SHP77 treated with DMSO at 0.1 percent for 48 hours (cell line): ENCODE measurements around the gene CACFD1.
"Not testable (repeated sequence)": the region's sequence is repeated elsewhere in the genome, so short reads cannot be mapped to it uniquely, and the experiment has no call there.

Experiments
- DNase-seq: peaks from one replicate; lab custom pipeline; 2025; lab: John Stamatoyannopoulos, UW

The CACFD1 gene

DNA sequence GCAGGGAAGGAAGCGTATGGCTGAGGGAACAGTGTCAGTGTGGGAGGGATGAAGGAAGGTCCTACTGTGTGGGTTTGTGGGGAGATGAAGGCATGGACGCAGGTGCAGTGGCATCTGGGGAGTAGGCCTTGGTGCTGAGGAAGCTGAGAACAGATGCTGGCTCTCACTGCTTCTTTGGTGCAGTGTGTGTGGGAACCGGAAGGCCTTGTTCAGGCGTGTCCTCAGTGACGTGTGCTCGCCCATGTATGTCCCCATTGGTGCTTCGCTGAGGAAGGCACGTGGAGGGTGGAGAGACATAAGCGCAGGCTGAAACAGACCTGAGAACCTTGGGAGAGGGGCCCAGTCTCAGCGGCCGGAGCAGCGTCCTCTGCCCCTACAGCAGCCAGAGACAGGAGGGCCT is 18.9 kb upstream of the CACFD1 start:
- no peak for DNase-seq

- no peak for DNase-seq
Measured at GRCh38 chr9:133441571-133441970, 18.2 kb upstream of the CACFD1 start.

DNA sequence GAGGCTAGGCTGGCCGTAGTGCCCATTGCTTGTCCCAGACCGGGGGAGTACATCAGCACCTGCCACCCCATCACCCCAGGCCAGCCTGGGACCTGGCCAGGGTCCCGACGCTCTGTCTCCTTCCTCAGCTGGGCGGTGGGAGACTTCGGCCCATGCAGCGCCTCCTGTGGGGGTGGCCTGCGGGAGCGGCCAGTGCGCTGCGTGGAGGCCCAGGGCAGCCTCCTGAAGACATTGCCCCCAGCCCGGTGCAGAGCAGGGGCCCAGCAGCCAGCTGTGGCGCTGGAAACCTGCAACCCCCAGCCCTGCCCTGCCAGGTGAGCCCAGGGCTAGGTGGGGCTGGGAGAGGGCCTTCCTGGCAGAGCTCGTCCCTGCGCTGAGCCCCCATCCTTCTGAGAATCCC is 16.5 kb upstream of the CACFD1 start:
- no peak for DNase-seq

- no peak for DNase-seq
Measured at GRCh38 chr9:133443982-133444381, 15.8 kb upstream of the CACFD1 start.

DNA sequence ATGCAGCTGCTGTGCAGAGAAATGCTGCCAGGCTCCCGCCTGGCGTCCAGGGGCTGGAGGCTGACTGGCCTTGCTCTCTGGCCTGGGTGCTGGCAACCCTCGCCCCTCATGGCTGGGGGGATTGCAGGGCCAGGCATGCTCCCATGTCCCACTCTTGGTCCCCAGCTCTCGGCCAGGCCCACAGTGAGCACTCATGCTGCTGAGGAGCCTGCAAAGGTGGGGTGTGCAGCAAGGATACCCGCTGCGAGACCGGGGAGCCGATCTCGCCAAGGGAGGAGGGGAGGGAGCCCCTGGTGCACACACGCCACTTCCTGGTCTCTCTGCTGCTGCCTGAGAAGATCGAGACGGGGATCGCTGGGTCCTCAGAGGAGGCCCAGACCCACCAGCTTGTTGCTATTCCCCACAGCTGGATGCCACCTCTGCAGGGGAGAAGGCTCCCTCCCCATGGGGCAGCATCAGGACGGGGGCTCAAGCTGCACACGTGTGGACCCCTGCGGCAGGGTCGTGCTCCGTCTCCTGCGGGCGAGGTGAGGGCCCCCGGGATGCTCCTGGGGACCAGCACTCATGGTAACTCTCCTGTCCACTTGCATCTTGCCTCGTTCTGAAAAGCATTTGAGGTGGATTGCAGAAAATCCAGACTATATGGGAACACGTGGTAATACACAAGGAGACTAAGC is 14.3 kb upstream of the CACFD1 start:
- DNase-seq, result no peak

DNA sequence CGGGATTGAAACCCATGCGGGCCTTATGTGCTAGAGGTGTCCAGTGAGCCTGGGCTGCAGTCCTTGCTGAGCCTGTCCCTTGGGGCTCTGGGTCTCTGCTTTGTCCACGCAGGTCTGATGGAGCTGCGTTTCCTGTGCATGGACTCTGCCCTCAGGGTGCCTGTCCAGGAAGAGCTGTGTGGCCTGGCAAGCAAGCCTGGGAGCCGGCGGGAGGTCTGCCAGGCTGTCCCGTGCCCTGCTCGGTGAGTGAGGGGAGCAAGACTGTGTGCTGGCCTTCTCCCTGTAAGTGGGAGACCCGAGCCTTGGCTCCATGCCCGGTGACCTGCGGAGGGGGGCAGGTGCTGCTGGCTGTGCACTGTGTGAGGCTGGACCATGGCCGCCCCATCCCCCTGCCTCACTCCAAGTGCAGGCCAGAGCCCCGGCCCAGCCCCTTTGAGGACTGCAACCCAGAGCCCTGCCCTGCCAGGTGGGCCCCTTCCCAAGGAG is 11.2 kb upstream of the CACFD1 start:
- no peak for DNase-seq

GRCh38 chr9:133449760-133450159 is 10.0 kb upstream of the CACFD1 start:
- DNase-seq, result no peak

DNA sequence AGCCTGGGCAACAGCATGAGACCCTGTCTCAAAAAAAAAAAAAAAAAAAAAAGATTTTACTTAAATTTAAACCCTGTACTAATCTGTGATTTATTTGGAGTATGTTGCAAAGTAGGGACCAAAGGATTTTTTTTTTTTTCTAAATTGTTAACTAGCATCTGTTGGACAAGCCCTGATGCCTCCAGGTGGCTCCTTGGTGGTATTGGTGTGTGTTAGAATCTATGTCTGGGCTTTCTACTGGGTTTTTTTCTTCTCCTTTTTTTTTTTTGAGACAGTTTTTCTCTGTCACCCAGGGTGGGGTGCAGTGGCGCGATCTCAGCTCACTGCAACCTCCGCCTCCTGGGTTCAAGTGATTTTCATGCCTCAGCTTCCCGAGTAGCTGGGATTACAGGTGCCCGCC is 7.9 kb upstream of the CACFD1 start:
- DNase-seq, result not testable (repeated sequence)

- DNase-seq, result no peak
Measured at GRCh38 chr9:133452562-133452961, 7.2 kb upstream of the CACFD1 start.

DNA sequence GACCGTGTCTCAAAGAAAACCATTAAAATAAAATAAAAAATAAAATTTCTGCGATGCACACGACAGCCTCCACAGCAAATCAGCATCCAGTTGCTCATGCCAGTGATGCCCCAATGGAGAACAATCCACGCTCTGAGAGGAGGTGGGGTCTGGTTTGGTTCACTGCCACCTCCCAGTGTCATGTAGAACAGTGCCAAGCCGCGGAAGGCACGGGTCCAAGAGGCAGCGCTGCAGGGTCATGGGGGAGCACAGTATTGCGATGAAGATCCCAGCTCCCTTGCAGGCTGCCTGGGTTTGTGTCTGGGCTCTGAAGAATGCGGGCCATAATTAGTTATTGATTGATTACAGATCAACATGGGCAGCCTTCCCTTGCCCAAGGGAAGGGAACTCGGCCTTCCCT is 6.1 kb upstream of the CACFD1 start:
- DNase-seq, result no peak

DNA sequence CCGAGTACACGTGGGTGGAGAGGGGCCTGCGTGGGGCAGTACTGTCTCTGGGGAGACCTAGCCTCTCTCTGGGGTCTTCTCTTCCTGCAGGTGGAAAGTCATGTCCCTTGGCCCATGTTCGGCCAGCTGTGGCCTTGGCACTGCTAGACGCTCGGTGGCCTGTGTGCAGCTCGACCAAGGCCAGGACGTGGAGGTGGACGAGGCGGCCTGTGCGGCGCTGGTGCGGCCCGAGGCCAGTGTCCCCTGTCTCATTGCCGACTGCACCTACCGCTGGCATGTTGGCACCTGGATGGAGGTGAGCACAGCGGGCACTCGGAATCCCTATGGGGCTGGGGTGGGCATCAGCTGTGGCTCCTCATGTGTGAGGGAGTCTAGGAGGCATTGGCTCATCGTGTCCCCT is 5.5 kb upstream of the CACFD1 start:
- no peak for DNase-seq

GRCh38 chr9:133454943-133455673 is 4.7 kb upstream of the CACFD1 start:
- no peak for DNase-seq

GRCh38 chr9:133455936-133456335 is 3.8 kb upstream of the CACFD1 start:
- DNase-seq, result no peak

- no peak for DNase-seq
Measured at GRCh38 chr9:133456409-133456808, 3.4 kb upstream of the CACFD1 start.

DNA sequence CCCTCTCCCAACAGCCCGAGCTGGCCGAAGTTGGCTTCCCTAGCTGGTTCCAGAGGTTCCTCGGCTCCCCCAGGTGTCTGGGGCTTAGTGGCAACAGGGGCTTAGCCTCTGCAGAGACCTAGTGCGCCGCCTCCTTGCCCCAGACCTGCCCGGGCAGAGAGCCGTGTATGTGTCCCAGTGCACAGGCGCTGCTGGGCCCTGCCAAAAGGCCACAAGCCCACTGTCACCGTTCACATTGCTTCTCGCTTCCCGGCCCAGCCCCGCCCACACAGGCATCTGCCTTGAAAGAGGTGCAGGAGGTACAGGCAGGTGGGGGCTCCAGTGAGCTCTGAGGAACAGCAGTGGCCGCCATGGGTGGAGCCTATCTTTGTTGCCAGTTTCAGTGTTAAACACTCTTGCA is 2.5 kb upstream of the CACFD1 start:
- DNase-seq, result no peak

GRCh38 chr9:133457748-133458147 is 2.0 kb upstream of the CACFD1 start:
- DNase-seq, result no peak

- DNase-seq, result peak; percentile 44
Measured at GRCh38 chr9:133458643-133459312, 1.0 kb upstream of the CACFD1 start.

DNA sequence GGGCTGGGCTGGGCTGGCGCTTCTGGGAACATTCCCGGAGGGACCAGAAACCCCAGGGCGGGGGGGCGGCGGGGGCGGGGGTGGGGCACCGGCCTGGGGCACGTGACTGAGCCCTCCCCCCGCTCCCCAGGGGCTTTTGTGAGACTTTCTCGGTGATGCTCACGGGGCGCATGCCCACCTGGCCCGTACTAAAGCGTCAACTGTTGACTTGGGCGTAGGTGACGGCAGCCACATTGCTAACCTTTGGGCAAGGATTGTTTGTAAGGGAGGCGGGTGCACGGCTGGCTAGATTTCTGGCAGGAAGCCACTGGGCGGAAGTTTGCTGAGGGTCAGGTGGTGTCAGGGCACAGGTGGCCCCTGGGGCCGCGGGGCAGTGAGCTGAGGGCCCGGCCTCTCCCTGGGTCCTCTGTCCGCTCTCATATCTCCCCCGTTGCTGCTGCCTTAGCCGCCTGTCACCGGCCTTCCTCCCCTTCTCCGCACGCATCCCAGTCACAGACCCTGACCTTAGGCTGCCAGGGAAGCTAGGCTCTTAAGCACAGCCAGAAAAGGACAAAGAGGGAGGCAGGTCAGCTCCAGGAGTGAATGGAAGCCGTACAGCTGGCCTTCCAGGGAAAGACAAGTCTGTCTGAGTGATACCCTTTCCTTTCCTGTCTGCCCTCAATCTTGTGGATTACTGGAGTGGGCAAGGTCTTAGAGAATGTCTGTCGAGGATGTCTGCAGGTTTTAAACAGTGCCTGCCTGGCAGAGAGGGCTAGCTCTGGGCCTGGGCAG is 812 bp downstream of the CACFD1 start:
- DNase-seq, result peak; percentile 67

DNA sequence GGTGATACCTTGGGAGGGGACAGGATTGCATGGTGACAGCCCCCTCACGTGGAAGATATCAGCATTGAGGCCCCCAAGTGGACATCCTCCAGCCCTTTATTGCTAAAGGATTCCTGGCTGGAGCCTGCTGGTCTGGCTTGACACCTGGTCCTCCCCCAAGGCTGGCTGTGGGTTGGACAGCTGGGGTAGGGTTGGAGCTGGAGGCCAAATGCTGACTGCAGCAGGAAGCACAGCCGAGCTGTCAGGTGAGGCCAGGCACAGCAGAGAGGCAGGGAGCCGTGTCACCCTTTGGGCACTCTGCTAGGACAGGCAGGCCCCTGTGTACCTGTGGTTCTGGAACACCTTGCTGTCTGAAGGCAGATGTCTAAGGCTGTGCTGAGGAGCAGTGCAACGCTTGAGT is 2.2 kb downstream of the CACFD1 start:
- DNase-seq, result no peak

DNA sequence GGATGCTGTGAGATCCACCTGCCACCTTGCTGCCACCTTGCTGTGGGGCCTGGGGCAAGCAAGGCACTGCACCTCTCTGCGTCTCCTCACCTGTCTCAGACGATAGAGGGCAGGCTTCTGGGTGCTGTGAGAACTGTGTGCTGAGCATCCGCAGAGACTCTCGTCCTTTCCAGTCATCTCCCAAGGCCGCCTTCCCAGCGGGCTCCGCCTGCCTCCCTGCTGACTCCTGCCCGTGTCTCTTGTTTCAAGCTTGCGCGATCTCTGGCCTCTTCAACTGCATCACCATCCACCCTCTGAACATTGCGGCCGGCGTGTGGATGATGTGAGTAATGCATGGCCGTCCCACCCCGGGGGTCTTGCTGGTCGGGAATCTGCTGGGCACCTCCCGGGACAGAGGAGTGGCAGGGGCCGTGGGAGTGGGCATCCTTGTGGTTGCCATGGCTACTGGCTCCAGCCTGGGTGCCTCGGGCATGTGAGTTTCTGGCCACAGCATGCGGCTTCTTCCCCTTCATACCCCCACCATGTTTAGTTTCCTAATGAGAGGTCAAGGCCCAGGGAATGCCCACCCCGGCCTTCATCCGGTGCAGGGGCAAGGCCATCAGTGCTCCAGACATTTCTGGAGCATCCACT is 3.6 kb downstream of the CACFD1 start:
- no peak for DNase-seq

DNA sequence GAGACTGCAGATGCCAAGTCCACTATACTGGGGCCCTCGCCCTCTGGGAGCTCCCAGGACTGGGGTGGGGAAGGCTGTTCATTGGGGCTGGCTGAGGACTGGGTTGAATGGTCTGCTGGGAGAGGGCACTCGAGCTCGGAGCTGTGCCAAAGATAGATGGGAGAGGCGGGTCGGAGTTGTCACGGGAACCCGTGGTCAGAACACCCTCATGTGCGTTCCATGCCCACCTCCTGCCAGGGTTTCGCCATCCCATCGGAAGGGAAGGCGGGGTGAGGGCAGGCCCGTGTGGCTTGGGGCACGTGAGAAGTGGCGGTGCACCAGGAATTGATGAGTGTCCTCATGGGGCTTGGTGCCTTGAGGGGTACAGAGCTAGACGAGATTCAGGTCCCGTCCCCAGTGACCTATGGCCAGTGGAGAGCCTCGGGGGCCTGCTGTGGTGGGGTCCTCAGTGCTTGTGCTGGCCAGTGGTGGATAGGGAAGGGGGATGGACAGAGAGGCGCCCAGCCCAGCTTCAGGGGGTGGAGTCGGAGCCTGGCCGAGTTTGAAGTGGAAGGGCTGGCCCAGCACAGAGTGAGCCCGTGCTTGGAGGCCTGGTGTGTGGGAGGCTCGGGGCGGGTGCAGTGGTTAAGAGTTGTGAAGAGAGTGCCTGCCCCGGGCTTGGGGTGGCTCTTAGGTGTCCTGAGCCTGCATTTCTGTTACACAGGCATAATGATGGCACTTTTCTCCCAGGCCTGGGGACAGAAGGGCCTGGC is 4.3 kb downstream of the CACFD1 start:
- no peak for DNase-seq
